22Rv1 (cell line): ENCODE measurements around the gene SORBS1.

Source experiments
- ZFX ChIP-seq: fragments of 450-650 bp; IDR thresholded peaks from 2 replicates; pipeline ENCODE4 v1.6.1; 2017; ENCODE audit warnings: antibody characterized with exemption, borderline replicate concordance
- TF ChIP-seq, protein P1 (sequence below): fragments of 450-650 bp; IDR thresholded peaks from 2 replicates; pipeline ENCODE4 v1.5.1; 2017; ENCODE audit warnings: mild to moderate bottlenecking

DNA sequence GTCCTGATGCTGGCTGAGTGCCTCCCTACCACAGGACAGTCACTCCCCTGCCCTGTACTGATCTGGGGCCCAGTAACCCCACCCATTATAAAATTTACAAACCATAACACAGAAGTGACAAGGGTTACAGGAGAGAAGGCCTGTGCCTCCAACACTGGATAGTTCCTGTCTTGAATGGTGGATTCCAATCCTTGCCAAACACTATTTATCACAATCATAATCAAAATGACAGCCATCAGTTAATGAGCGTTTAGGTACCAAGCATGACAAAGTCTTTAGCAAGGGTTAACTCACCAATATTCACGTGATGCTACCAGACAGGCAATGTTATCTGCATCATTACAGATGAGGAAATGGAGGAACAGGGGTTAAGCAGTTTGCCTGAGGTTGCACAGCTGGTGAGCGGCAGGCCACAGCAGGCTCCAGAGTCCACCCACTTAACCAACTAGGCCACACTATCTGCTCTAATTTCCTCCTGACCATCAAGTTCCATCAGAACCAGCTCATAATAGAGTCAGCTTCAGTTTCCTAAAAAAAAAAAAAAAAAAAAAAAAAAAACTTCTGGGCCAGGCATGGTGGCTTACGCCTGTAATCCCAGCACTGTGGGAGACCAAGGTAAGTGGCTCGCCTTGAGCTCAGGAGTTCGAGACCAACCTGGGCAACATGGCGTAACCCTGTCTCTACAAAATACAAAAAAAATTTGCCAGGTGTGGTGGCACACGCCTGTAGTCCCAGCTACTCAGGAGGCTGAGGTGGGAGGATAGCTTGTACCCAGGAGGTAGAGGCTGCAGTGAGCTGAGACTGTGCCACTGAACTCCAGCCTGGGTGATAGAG is 284.6 kb downstream of the SORBS1 start:
- TF ChIP-seq, protein P1, sequence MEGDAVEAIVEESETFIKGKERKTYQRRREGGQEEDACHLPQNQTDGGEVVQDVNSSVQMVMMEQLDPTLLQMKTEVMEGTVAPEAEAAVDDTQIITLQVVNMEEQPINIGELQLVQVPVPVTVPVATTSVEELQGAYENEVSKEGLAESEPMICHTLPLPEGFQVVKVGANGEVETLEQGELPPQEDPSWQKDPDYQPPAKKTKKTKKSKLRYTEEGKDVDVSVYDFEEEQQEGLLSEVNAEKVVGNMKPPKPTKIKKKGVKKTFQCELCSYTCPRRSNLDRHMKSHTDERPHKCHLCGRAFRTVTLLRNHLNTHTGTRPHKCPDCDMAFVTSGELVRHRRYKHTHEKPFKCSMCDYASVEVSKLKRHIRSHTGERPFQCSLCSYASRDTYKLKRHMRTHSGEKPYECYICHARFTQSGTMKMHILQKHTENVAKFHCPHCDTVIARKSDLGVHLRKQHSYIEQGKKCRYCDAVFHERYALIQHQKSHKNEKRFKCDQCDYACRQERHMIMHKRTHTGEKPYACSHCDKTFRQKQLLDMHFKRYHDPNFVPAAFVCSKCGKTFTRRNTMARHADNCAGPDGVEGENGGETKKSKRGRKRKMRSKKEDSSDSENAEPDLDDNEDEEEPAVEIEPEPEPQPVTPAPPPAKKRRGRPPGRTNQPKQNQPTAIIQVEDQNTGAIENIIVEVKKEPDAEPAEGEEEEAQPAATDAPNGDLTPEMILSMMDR: no peak
- no peak for TF ChIP-seq ZFX
